Nephron progenitor cell (in vitro differentiated cells): ENCODE results near the gene TDO2.
"Not testable (repeated sequence)": the region's sequence is repeated elsewhere in the genome, so short reads cannot be mapped to it uniquely, and the experiment has no call there.

Experiments used
- DNase-seq: peaks from one replicate; pipeline ENCODE4 v3.0.0; 2021
- H3K27ac Mint-ChIP-seq: 2 replicates; pipeline ENCODE4 v1.8.0; 2021; ENCODE audit warnings: mild to moderate bottlenecking, moderate library complexity, mixed read lengths
- H3K27me3 Mint-ChIP-seq: 2 replicates; pipeline ENCODE4 v1.8.0; 2021; ENCODE audit warnings: mild to moderate bottlenecking, low read depth, mixed read lengths; ENCODE audit not compliant: poor library complexity
- H3K36me3 Mint-ChIP-seq: 2 replicates; pipeline ENCODE4 v1.8.0; 2021; ENCODE audit warnings: low read depth, mixed read lengths
- H3K4me1 Mint-ChIP-seq: 2 replicates; pipeline ENCODE4 v1.8.0; 2021; ENCODE audit warnings: mixed read lengths
- H3K4me3 Mint-ChIP-seq: 2 replicates; pipeline ENCODE4 v1.8.0; 2021; ENCODE audit warnings: mild to moderate bottlenecking, moderate library complexity, mixed read lengths
- H3K9me3 Mint-ChIP-seq: 2 replicates; pipeline ENCODE4 v1.8.0; 2021; ENCODE audit warnings: mild to moderate bottlenecking, moderate library complexity, mixed read lengths
- CTCF ChIP-seq: fragments of 200-600 bp; sonication (generic); IDR thresholded peaks from 2 replicates; pipeline ENCODE4 v1.5.0; 2021; ENCODE audit warnings: antibody characterized with exemption

Gene TDO2

DNA sequence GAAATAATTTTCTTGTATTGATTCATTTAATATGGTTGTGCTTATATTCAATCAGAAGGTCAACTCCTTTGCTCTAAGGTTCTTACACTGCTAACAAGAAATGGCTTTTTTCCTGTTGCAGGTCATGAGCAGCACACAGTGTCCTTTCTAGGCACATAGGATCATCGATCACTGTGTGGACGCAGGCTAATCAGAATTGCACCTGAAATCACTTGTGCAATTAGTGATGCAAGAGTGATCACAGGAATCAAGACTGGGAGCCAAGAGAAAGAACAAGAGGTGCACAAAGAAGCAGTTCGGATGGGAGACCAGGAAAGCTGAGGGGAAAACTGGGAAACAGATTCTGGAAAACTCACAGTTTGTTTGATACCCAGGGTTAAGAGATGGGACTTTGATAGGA, 21.1 kb downstream of the TDO2 start:
- TF ChIP-seq CTCF = no peak
- no peak overlapping the region for H3K4me3 Mint-ChIP-seq
- no peak overlapping the region for H3K27ac Mint-ChIP-seq
- H3K9me3 Mint-ChIP-seq = peaks cover 17% of the 10 kb centered on the region
- no peak for DNase-seq
- H3K36me3 Mint-ChIP-seq = peaks cover 20% of the 10 kb centered on the region
- peaks cover 4% of the 10 kb centered on the region for H3K27me3 Mint-ChIP-seq
- H3K4me1 Mint-ChIP-seq = peaks cover 6% of the 10 kb centered on the region

GRCh38 chr4:155929833-155930232, 26.3 kb downstream of the TDO2 start:
- Mint-ChIP-seq H3K4me1 (peaks cover 2% of the 10 kb centered on the region), H3K9me3 (peaks cover 43% of the 10 kb centered on the region), H3K36me3 (peaks cover 34% of the 10 kb centered on the region), H3K4me3 (no peak overlapping the region), H3K27me3 (peaks cover 7% of the 10 kb centered on the region), H3K27ac (no peak overlapping the region)
- no peak for TF ChIP-seq CTCF
- DNase-seq = no peak

GRCh38 chr4:155930330-155930729, 26.8 kb downstream of the TDO2 start:
- Mint-ChIP-seq H3K27ac (no peak overlapping the region), H3K27me3 (peaks cover 7% of the 10 kb centered on the region)
- TF ChIP-seq CTCF = no peak

GRCh38 chr4:155931634-155932033, 28.1 kb downstream of the TDO2 start:
- no peak for DNase-seq
- Mint-ChIP-seq H3K4me3 (no peak overlapping the region), H3K36me3 (peaks cover 33% of the 10 kb centered on the region), H3K27ac (no peak overlapping the region), H3K4me1 (no peaks in the 10 kb centered on the region), H3K27me3 (peaks cover 7% of the 10 kb centered on the region), H3K9me3 (peaks cover 48% of the 10 kb centered on the region)
- no peak for TF ChIP-seq CTCF

More at GRCh38 chr4:155930330-155930729, 26.8 kb downstream of the TDO2 start:
- Mint-ChIP-seq H3K9me3 (peaks cover 47% of the 10 kb centered on the region), H3K4me1 (no peaks in the 10 kb centered on the region), H3K4me3 (no peak overlapping the region), H3K36me3 (peaks cover 38% of the 10 kb centered on the region)
- DNase-seq = no peak

DNA sequence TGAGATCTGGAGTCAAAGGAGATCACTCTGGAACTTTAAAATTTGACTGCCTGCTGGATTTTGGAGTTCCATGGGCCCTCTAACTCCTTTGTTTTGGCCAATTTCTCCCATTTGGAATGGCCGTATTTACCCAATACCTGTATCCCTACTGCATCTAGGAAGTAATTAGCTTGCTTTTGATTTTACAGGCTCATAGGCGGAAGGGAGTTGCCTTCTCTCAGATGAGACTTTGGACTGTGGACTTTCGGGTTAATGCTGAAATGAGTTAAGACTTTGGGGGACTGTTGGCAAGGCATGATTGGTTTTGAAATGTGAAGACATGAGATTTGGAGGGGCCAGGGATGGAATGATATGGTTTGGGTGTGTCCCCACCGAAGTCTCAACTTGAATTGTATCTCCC, 31.1 kb downstream of the TDO2 start:
- not testable (repeated sequence) for DNase-seq, H3K27ac Mint-ChIP-seq, H3K27me3 Mint-ChIP-seq, H3K4me3 Mint-ChIP-seq, H3K4me1 Mint-ChIP-seq
- H3K36me3 Mint-ChIP-seq = peaks cover 18% of the 10 kb centered on the region
- H3K9me3 Mint-ChIP-seq = peaks cover 33% of the 10 kb centered on the region

DNA sequence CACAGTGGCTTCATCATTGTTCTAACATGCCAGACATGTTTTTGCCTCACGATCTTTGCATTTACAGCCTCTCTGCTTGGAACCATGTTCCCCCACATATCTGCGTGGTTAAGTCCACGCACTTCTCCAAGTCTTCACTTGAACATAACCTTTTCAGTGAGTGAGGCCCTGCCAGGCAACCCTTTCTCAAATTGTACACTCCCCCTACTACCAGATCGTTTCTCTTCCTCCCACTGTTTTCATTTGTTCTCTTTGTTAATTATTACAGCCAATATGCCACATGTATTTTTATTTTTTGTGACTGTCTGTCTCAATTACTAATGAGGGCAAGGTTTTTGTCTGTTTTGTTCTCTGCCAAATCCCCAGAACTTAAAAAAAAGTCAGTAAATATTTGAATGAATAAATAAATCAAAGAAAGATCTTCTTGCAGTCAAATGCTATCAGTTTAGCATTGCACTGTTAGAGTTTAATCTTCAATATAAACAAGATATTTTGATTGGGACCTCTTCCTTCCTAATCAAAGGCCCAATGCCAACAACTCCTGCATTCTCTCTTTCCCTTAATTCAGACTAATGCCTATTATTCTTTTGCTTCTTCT, 32.0 kb downstream of the TDO2 start:
- Mint-ChIP-seq H3K4me3 (no peak overlapping the region), H3K27me3 (peaks cover 3% of the 10 kb centered on the region), H3K36me3 (peaks cover 11% of the 10 kb centered on the region), H3K27ac (no peak overlapping the region), H3K9me3 (peaks cover 25% of the 10 kb centered on the region), H3K4me1 (no peaks in the 10 kb centered on the region)
- TF ChIP-seq CTCF = no peak
- no peak for DNase-seq
